CMK (cell line): Measurements from ENCODE around the gene POU2F1.
"Not testable (repeated sequence)": the region's sequence is repeated elsewhere in the genome, so short reads cannot be mapped to it uniquely, and the experiment has no call there.

Experiments
- DNase-seq: peaks from one replicate; pipeline ENCODE4 v3.0.0-alpha.2; 2010; ENCODE audit warnings: low read depth

POU2F1 gene

GRCh38 chr1:167314671-167315070 lies 94.0 kb downstream of the POU2F1 start:
- no peak for DNase-seq

- DNase-seq = no peak
These were observed 96.8 kb downstream of the POU2F1 start for GRCh38 chr1:167317463-167317862.

- DNase-seq = not testable (repeated sequence)
These were observed 98.5 kb downstream of the POU2F1 start for GRCh38 chr1:167319206-167319605.

DNA sequence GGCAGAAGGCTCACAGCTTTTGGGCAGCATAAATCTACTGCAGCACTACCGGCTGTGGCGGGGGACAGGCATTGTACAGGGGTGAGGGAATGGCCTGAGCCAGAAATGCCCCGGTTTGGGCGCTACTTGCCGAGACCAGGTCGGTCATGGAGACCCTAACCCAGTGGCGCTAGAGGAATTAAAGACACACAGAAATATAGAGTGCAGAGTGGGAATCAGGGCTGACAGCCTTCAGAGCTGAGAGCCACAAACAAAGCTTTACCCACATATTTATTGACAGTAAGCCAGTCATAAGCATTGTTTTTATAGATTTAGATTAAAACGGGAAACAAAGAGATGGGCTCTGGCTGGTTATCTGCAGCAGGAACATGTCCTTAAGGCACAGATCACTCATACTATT lies 101.8 kb downstream of the POU2F1 start:
- no peak for DNase-seq

- DNase-seq = no peak
These were observed 104.5 kb downstream of the POU2F1 start for GRCh38 chr1:167325151-167325550.

DNA sequence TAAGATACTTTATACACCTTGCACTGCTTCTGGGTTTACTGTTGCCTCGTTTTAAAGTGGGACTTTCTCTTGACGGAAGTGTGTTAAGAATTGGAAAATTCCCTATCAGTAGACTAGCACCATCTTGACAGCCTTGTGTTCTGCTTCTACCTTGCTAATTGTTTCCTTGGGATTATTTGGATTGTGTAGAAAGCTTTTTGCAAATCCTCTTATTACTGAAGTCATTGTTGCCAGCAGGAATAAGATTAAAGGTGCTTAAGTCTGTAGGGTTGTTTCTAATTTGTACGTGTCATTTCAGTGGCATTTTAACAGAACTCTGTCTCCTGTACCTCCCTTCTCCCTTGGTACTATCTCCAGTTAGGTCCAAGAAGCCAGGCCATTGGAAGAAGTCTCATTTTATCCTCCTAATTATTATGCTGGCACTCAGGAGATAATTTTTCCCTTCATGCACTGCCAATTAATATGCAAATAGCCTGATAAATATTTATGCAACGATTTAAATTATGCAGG lies 107.7 kb downstream of the POU2F1 start:
- DNase-seq = no peak

- peak; percentile 14 for DNase-seq
These were observed 108.3 kb downstream of the POU2F1 start for GRCh38 chr1:167328816-167329483.

GRCh38 chr1:167330601-167331293 lies 110.1 kb downstream of the POU2F1 start:
- peak; percentile 7 for DNase-seq

DNA sequence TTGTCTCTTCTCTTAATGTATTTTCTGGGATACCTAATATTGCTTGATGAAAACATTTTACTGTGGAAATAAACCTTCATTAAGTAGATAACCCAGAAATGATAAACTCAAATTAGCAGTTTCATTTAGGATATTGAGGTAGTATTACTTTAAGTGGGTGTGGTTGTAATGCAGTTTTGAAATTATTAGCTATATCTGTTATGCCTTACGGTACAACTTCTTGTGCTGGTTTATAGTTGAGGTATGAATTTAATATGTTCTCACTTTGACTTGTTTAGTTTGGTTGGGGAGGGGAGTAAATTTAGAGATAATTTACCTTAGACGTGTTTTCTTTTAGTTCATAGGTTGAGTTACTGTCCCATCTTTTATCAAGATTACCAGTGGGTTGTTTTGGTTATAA lies 111.0 kb downstream of the POU2F1 start:
- DNase-seq = no peak

DNA sequence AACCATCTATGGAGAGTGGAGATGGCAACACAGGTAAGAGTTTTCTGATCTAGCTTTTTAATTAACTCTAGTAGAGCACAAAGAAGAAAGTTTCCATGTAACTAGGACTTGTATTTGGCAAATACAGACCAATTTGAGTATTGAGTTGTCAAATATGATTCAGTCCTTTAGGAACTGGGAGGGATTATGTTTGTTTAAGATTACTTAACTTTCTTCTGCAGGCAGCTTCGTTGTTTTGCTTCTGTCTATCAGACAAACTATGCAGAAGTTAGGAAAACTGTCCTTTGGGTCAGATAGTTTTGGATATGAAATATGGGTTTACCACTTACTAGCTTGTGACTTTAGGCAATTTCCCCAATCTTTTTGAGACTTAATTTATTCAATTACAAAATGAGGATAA lies 111.8 kb downstream of the POU2F1 start:
- no peak for DNase-seq

- no peak for DNase-seq
These were observed 112.4 kb downstream of the POU2F1 start for GRCh38 chr1:167333124-167333523.

DNA sequence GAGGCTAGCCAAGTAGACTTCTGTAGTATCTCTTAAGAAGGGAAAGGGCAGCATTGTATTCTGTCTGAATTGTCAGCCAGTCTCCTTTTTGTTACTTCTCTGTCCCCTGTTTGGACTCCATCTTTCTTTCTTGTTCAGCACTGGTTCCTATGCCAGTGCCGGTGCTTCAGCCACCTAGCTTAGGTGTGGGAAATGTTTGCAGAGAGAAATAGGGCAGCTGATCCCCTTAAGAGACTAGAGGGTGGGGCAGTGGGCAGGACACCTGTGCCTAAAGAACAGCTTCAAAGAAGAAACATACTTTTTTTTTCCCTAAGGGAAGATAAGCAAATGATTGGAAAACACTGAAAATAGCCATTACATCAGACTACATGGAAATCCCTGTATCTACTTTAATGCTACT lies 113.0 kb downstream of the POU2F1 start:
- DNase-seq = no peak

DNA sequence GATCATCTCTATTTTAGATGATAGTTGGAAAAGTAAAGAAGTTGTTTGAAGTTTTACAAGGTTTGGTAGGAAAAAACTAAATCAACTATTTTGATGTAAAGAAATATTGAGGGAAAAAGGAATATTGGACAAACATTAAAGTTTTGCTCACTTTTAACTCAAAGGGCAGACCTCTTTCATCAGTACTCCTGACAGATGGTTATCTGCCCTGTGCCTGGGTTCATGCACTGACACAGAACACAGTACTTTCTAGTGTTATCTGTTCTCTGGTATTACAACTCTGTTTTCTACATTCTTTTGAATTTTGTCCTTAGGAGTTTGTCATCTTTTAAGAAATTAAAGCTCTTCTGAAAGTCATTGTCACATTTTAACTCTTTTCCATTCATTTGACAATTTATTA lies 118.7 kb downstream of the POU2F1 start:
- no peak for DNase-seq

DNA sequence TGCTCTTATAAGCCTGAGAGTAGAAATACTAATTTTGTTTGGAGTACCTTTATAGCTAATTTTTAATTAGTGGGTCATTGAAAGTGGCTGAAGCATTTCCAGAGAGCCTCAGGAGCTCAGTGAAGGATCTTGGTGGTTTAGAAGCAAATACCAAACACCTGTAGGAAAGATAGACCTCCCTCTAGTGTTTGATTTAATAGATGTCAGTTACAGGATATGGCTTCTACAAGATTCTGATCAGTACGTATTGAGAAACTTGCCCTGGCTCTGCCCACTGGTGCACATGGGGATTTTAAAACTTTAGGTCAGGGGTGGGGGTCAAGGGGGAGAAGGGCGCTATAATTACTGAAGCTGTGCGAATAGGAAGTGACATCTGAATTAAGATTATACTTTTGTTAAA lies 122.2 kb downstream of the POU2F1 start:
- DNase-seq = no peak

DNA sequence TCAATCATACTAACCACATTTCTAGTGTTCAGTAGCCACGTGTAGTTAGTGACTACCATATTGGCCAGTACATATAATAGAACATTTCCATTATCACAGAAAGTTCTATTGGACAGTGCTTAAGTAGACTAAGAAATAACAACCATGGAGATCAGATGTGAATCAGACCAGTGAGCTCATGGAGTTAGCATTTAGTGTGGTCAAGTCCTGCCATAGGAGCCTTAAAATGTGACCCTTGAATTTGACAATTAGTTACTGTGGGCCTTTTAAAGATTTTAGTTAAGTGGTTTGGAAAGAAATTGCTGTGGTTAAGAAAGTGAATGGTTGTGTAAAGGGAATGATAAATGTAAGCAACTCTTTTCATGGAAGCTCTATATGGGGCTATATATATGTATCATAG lies 123.4 kb downstream of the POU2F1 start:
- no peak for DNase-seq

GRCh38 chr1:167344615-167345385 lies 124.1 kb downstream of the POU2F1 start:
- no peak for DNase-seq

DNA sequence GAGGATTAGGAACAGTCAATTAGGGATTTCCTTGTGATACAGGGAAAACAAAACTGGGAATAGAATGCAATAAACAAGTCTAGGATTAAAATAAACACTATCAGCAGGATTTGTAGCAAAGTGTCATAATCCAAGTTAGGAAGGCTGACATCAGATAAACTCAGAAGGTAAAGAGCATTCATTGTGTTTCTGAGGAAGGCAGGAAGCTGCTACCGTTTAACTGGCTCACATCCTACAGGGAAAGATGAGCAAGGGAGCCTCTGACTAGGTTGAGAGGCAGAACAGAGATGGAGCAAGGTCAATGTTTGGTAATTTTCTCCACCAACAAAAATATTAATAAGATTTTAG lies 124.7 kb downstream of the POU2F1 start:
- no peak for DNase-seq

DNA sequence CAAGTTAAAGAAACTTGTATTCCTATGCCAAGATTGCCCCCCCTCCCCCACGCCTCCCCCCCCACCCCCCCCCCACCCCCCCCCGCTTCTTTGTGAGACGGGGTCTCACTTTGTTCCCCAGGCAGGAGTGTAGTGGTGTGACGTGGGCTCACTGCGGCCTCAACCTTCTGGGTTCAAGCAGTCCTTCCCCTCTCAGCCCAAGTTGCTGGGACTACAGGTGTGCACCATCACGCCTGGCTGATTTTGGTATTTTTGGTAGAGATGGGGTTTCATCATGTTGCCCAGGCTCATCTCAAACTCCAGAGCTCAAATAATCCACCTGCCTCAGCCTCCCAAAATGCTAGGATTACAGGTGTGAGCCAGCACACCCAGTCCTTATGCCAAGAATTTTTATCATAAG lies 136.6 kb downstream of the POU2F1 start:
- DNase-seq = no peak

DNA sequence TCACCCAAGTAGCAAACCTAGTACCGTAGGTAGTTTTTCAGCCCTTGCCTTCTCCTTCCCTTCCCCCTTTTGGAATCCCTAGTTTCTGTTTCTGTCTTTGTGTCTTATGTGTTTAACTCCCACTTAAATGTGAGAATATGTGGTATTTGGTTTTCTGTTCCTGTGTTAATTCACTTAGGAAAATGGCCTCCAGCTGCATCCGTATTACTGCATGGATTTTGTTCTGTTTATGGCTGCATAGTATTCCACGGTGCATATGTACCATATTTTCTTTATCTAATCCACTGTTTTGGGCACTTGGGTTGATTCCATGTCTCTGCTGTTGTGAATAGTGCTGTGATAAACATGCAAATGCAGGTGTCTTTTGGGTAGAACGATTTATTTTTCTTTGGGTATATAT lies 138.6 kb downstream of the POU2F1 start:
- DNase-seq = no peak

GRCh38 chr1:167360120-167360519 lies 139.4 kb downstream of the POU2F1 start:
- DNase-seq = no peak

- no peak for DNase-seq
These were observed 142.0 kb downstream of the POU2F1 start for GRCh38 chr1:167362638-167363037.

GRCh38 chr1:167364826-167365225 lies 144.1 kb downstream of the POU2F1 start:
- DNase-seq = no peak

DNA sequence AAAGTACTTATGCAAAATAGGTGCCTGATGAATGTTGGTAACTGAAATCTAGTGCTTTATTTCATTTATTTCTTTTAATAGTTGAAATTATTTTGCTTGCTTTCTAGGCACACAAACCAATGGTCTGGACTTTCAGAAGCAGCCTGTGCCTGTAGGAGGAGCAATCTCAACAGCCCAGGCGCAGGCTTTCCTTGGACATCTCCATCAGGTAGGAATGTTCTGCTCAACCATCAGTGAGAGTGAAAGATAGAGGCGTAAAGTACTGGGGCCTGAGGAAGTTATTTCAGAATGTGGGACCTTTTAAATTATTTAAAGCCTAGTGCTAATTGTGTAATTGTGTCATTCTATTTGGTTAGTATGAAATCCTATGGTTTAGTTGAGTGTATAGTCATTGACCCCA lies 144.7 kb downstream of the POU2F1 start:
- no peak for DNase-seq
